HepG2 (cell line): ENCODE data around the gene CRNKL1. TPM values are rescaled to one million over a fixed set of nuclear protein-coding genes. Genes with fewer than 3 reads are reported as not detected.

Source experiments
- ATAC-seq: fragments of 200-7000 bp; cut with Tn5 transposase; 3 replicates; pipeline ENCODE4 v1.9.1; 2020; ENCODE audit warnings: mild to moderate bottlenecking, moderate library complexity
- BruUV-seq: library from RNA; stranded (reverse); fragments of 400-500 nt; replicated peaks from 2 replicates; lab custom pipeline; 2021; lab: Mats Ljungman, UMichigan
- CTCF ChIA-PET: fragments of 300-600 bp; formaldehyde crosslinking; extraction: SDS; loops from one replicate; lab custom pipeline; 2021; ENCODE audit warnings: low total read pairs, inconsistent platforms, low intra/inter-chr PET ratio; lab: Yijun Ruan, JAX
- POLR2A ChIA-PET: fragments of 350-600 bp; sonication (Branson Sonifier 250); formaldehyde crosslinking; loops from one replicate; lab custom pipeline; 2020; ENCODE audit warnings: antibody characterized with exemption, inconsistent platforms; lab: Yijun Ruan, JAX
- DNase-seq: peaks from one replicate; pipeline ENCODE4 v3.0.0-alpha.2; 2015; ENCODE audit warnings: low spot score
- FAIRE-seq: peaks from 3 replicates; lab custom pipeline; 2011; peaks lifted over from hg19 to GRCh38; lab: Jason Lieb, UNC
- H2AFZ ChIP-seq: one replicate; pipeline ENCODE4 v1.6.1; 2011; ENCODE audit warnings: low read length, inconsistent platforms
- H3K27ac ChIP-seq: fragments of 300-600 bp; 3 replicates; pipeline ENCODE4 v1.8.0; 2011; ENCODE audit warnings: mixed run types, mild to moderate bottlenecking, mixed read lengths, low read length, inconsistent platforms; ENCODE audit not compliant: insufficient read depth; ENCODE audit errors: extremely low read length
- H3K27me3 ChIP-seq, 2 experiments: fragments of 200-600 bp in 1 of 2; 2 replicates in 1 of 2; 3 replicates in 1 of 2; pipeline versions ENCODE4 v1.6.0 to v1.8.0; 2011; ENCODE audit warnings: low read length in 2 of 2, mild to moderate bottlenecking in 2 of 2, moderate library complexity in 2 of 2, inconsistent platforms in 1 of 2; ENCODE audit not compliant: insufficient read depth in 2 of 2, control insufficient read depth in 1 of 2
- H3K36me3 ChIP-seq, 2 experiments: fragments of 200-600 bp in 1 of 2; replicated peaks in 1 of 2; 2 replicates in 1 of 2; 3 replicates in 1 of 2; pipeline versions ENCODE4 v1.5.1 to v1.8.0; 2011; ENCODE audit warnings: low read length in 2 of 2, inconsistent platforms in 1 of 2; ENCODE audit not compliant: insufficient read depth in 2 of 2, control insufficient read depth in 1 of 2
- H3K4me1 ChIP-seq: 2 replicates; pipeline ENCODE4 v1.5.1; 2012; ENCODE audit warnings: low read length, inconsistent platforms; ENCODE audit not compliant: insufficient read depth
- H3K4me2 ChIP-seq: 2 replicates; pipeline ENCODE4 v1.6.0; 2011; ENCODE audit warnings: low read depth, low read length, inconsistent platforms
- H3K4me3 ChIP-seq, 3 experiments: fragments of 200-600 bp in 1 of 3; sonication (generic), shearing (Covaris generic) in 1 of 3; replicated peaks in 1 of 3; 2 replicates each; pipeline ENCODE4 v1.5.1; 2011 to 2016; ENCODE audit warnings: low read length in 3 of 3, inconsistent platforms in 2 of 3, low read depth in 2 of 3, mild to moderate bottlenecking in 2 of 3, control low read depth in 1 of 3, mixed read lengths in 1 of 3; ENCODE audit not compliant: insufficient read depth in 1 of 3
- H3K79me2 ChIP-seq: one replicate; pipeline ENCODE4 v1.6.1; 2011; ENCODE audit warnings: low read length, inconsistent platforms; ENCODE audit not compliant: insufficient read depth
- H3K9ac ChIP-seq: 2 replicates; pipeline ENCODE4 v1.6.0; 2011; ENCODE audit warnings: mild to moderate bottlenecking, low read depth, low read length, inconsistent platforms; ENCODE audit not compliant: insufficient read depth
- H3K9me3 ChIP-seq: 2 replicates; pipeline ENCODE4 v1.5.1; 2012; ENCODE audit warnings: mild to moderate bottlenecking, low read length
- H4K20me1 ChIP-seq: 2 replicates; pipeline ENCODE4 v1.6.0; 2011; ENCODE audit warnings: inconsistent platforms, mild to moderate bottlenecking, low read length, moderate library complexity; ENCODE audit not compliant: insufficient read depth
- EED ChIP-seq: sonication (generic); formaldehyde crosslinking; IDR thresholded peaks from 2 replicates; pipeline ENCODE4 v1.5.0; 2020; ENCODE audit warnings: mild to moderate bottlenecking, missing genetic modification reagents
- EZH2 ChIP-seq: conservative IDR thresholded peaks from 2 replicates; pipeline ENCODE4 v1.6.1; 2012; ENCODE audit warnings: mild to moderate bottlenecking, low read depth, low read length, moderate library complexity
- KLF12 ChIP-seq: sonication (generic); formaldehyde crosslinking; IDR thresholded peaks from 2 replicates; pipeline ENCODE4 v1.4.0; 2020; ENCODE audit warnings: missing genetic modification reagents, borderline replicate concordance
- KMT2A ChIP-seq: sonication (generic); formaldehyde crosslinking; IDR thresholded peaks from 2 replicates; pipeline ENCODE4 v1.4.0; 2020; ENCODE audit warnings: missing genetic modification reagents
- NFYB ChIP-seq: sonication (generic); formaldehyde crosslinking; IDR thresholded peaks from 2 replicates; pipeline ENCODE4 v1.4.0; 2020; ENCODE audit warnings: missing genetic modification reagents
- POLR2G ChIP-seq: fragments of 200-400 bp; formaldehyde crosslinking; IDR thresholded peaks from 2 replicates; pipeline ENCODE4 v1.6.1; 2018; ENCODE audit warnings: mild to moderate bottlenecking, low read depth, low read length, moderate library complexity
- ZKSCAN5 ChIP-seq: sonication (generic); formaldehyde crosslinking; IDR thresholded peaks from 2 replicates; pipeline ENCODE4 v1.5.1; 2020; ENCODE audit warnings: mild to moderate bottlenecking, missing genetic modification reagents
- ZMYM4 ChIP-seq: sonication (generic); formaldehyde crosslinking; IDR thresholded peaks from 2 replicates; pipeline ENCODE4 v1.8.1; 2023; ENCODE audit warnings: mild to moderate bottlenecking, missing genetic modification reagents
- ZNF143 ChIP-seq: sonication (generic); formaldehyde crosslinking; IDR thresholded peaks from 2 replicates; pipeline ENCODE4 v1.4.0; 2020; ENCODE audit warnings: missing genetic modification reagents
- ZNF382 ChIP-seq: sonication (generic); formaldehyde crosslinking; IDR thresholded peaks from 2 replicates; pipeline ENCODE4 v1.5.0; 2020; ENCODE audit warnings: missing genetic modification reagents, mild to moderate bottlenecking, borderline replicate concordance
- ZNF768 ChIP-seq: sonication (generic); formaldehyde crosslinking; IDR thresholded peaks from 2 replicates; pipeline ENCODE4 v1.4.0; 2020; ENCODE audit warnings: missing genetic modification reagents
- WGBS: methylation state at CpG from one replicate; pipeline ENCODE4 v1.1.6; 2017; ENCODE audit warnings: low lambda C conversion rate; 5-methylcytosine and 5-hydroxymethylcytosine counted together
- in situ Hi-C: cut with HindIII; loops from 2 replicates; pipeline ENCODE4 v1.10.0; 2017; ENCODE audit warnings: low pct_unique_long_range_greater_than_20kb; ENCODE audit not compliant: extremely low pct_ligation_motif_present
- intact Hi-C: fragments of 100-400 bp; cut with micrococcal nuclease; formaldehyde crosslinking; loops from one replicate; pipeline ENCODE4 v1.10.0; 2022; ENCODE audit not compliant: unreplicated experiment
- polyA plus RNA-seq, 8 experiments: library from polyadenylated mRNA; depleted of rRNA in 3 of 8; stranded (reverse) in 7 of 8; unstranded in 1 of 8; fragments of >200 nt; fragmentation: Illumina TruSeq in 4 of 8; extraction: Trizol in 4 of 8; gene quantifications; 2 replicates each; pipeline versions ENCODE4 v1.2.1 to v1.2.3, GENCODE V29; 2011 to 2016; ENCODE audit warnings: low read depth in 4 of 8, missing spikeins in 1 of 8, mixed read lengths in 1 of 8; ENCODE audit not compliant: insufficient read depth in 1 of 8
- total RNA-seq, 5 experiments: library from RNA; depleted of rRNA; stranded (reverse); fragments of >200 nt; fragmentation: Illumina TruSeq; extraction: Trizol; gene quantifications; 2 replicates each; pipeline ENCODE4 v1.2.3, GENCODE V29; 2016; ENCODE audit warnings: low read depth in 1 of 5
- TF ChIP-seq, protein P1 (sequence below): sonication (generic); formaldehyde crosslinking; IDR thresholded peaks from 2 replicates; pipeline ENCODE4 v1.5.0; 2020; ENCODE audit warnings: mild to moderate bottlenecking, missing genetic modification reagents
- TF ChIP-seq, protein P2 (sequence below): sonication (generic); formaldehyde crosslinking; IDR thresholded peaks from 2 replicates; pipeline ENCODE4 v1.8.0; 2022; ENCODE audit warnings: missing genetic modification reagents, mild to moderate bottlenecking, moderate library complexity, borderline replicate concordance

Gene CRNKL1
- total and polyA plus RNA-seq, 2 of the 13 experiments (the other 11 are each of a cell fraction or from before 2014, with no cell fraction given), result 12.3 to 64.5 TPM

DNA sequence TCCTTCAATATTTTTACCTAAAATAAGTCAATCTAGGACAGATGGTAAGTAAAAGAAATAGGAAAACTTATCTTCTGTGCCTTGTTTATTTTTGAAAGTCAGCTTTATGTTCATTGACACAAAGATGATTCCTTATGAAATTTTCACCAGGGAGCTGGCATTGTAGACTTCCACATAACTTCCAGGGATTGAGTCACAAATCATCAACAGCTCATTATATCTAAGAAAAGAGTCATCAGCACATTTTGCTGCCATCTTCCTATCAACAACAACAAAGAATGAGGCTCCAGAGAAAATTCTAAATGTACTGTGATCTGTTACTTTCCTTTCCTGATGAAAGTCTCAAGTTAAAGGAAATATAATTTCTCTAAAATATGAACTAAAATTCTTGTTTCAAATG, 48.6 kb upstream of the CRNKL1 start:
- in situ Hi-C loops, result no loop called here
- Histone ChIP-seq H3K36me3 (no peaks in the 10 kb centered on the region), H4K20me1 (no peaks in the 10 kb centered on the region), H3K4me3 (no peak overlapping the region), H3K27ac (no peak overlapping the region), H3K4me2 (no peak overlapping the region), H3K9me3 (no peaks in the 10 kb centered on the region), H2AFZ (no peak overlapping the region), H3K4me1 (no peaks in the 10 kb centered on the region), H3K27me3 (peaks cover 0 to 18% of the 10 kb centered on the region in 2 experiments; a peak in 3 of 5 replicates), H3K79me2 (no peaks in the 10 kb centered on the region), H3K9ac (no peak overlapping the region)
- intact Hi-C loops, result no loop called here
- no peak for DNase-seq
- ChIA-PET CTCF (no interaction called here), POLR2A (no interaction called here)
- no peak for ATAC-seq
- FAIRE-seq, result no peak
- BruUV-seq, result no TSS peak
- TF ChIP-seq ZKSCAN5 (CRISPR knock-in tag) (no peak), ZMYM4 (CRISPR knock-in tag) (no peak), ZNF382 (CRISPR knock-in tag) (no peak), ZNF143 (no peak), KLF12 (CRISPR knock-in tag) (no peak), NFYB (CRISPR knock-in tag) (no peak), ZNF768 (no peak)

DNA sequence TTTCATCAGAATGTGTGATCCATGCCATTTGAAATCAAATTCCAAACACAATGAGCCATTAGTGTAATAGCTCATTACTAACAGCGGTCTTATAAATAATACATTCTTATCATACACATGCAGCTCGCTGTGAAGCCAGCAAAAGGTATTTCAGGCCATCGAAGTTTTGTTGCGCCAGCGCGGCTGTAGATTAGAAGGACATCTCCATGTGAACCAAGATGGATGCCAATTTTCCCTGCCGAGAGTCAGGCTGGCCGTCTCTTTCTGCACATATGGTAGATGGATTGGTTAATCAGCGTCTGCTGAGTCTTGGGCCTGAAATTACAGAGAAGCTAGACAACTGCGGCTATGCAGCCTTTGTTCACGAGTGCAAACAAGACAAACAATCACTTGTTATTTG, 44.2 kb upstream of the CRNKL1 start:
- WGBS, result 45% methylated on average over 11 of the region's 11 CpGs
- no peak overlapping the region for H2AFZ ChIP-seq
- no peaks in the 10 kb centered on the region for H4K20me1 ChIP-seq
- no peak overlapping the region for H3K4me2 ChIP-seq
- intact Hi-C loops (no loop called here), in situ Hi-C loops (no loop called here)
- ChIA-PET POLR2A (no interaction called here), CTCF (no interaction called here)
- DNase-seq (no peak), FAIRE-seq (no peak), ATAC-seq (no peak)
- H3K4me3 ChIP-seq, result no peak overlapping the region
- no peaks in the 10 kb centered on the region for H3K79me2 ChIP-seq
- H3K27ac ChIP-seq, result no peak overlapping the region
- H3K9me3 ChIP-seq, result no peaks in the 10 kb centered on the region
- no TSS peak for BruUV-seq
- no peak overlapping the region for H3K9ac ChIP-seq
- TF ChIP-seq KMT2A (CRISPR knock-in tag) (no peak), POLR2G (no peak), EZH2 (no peak), EED (CRISPR knock-in tag) (no peak)
- TF ChIP-seq, protein P1, sequence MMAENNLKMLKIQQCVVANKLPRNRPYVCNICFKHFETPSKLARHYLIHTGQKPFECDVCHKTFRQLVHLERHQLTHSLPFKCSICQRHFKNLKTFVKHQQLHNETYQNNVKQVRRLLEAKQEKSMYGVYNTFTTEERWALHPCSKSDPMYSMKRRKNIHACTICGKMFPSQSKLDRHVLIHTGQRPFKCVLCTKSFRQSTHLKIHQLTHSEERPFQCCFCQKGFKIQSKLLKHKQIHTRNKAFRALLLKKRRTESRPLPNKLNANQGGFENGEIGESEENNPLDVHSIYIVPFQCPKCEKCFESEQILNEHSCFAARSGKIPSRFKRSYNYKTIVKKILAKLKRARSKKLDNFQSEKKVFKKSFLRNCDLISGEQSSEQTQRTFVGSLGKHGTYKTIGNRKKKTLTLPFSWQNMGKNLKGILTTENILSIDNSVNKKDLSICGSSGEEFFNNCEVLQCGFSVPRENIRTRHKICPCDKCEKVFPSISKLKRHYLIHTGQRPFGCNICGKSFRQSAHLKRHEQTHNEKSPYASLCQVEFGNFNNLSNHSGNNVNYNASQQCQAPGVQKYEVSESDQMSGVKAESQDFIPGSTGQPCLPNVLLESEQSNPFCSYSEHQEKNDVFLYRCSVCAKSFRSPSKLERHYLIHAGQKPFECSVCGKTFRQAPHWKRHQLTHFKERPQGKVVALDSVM (CRISPR knock-in tag), result no peak
- TF ChIP-seq, protein P2, sequence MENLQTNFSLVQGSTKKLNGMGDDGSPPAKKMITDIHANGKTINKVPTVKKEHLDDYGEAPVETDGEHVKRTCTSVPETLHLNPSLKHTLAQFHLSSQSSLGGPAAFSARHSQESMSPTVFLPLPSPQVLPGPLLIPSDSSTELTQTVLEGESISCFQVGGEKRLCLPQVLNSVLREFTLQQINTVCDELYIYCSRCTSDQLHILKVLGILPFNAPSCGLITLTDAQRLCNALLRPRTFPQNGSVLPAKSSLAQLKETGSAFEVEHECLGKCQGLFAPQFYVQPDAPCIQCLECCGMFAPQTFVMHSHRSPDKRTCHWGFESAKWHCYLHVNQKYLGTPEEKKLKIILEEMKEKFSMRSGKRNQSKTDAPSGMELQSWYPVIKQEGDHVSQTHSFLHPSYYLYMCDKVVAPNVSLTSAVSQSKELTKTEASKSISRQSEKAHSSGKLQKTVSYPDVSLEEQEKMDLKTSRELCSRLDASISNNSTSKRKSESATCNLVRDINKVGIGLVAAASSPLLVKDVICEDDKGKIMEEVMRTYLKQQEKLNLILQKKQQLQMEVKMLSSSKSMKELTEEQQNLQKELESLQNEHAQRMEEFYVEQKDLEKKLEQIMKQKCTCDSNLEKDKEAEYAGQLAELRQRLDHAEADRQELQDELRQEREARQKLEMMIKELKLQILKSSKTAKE (CRISPR knock-in tag), result no peak
- TF ChIP-seq, all 625 proteins: peak for 0
- Histone ChIP-seq H3K27me3 (peaks cover 2 to 27% of the 10 kb centered on the region in 2 experiments; a peak in 4 of 5 replicates), H3K36me3 (no peaks in the 10 kb centered on the region), H3K4me1 (no peaks in the 10 kb centered on the region)
